MG63 (cell line): Measurements from ENCODE around the gene TRA2A. TPM values are rescaled to one million over a fixed set of nuclear protein-coding genes. Genes with fewer than 3 reads are reported as not detected.
"Not testable (repeated sequence)": the region's sequence is repeated elsewhere in the genome, so short reads cannot be mapped to it uniquely, and the experiment has no call there.

Experiments
- DNase-seq: peaks from one replicate; pipeline ENCODE4 v3.0.0-alpha.2; 2020
- H3K27me3 ChIP-seq: fragments of 250-450 bp; sonication (Bioruptor Pico); 2 replicates; pipeline ENCODE4 v1.5.1; 2020; ENCODE audit warnings: mild to moderate bottlenecking, moderate library complexity
- H3K36me3 ChIP-seq: fragments of 250-450 bp; sonication (Bioruptor Pico); 2 replicates; pipeline ENCODE4 v1.5.1; 2020; ENCODE audit warnings: mild to moderate bottlenecking, moderate library complexity
- H3K4me3 ChIP-seq: fragments of 250-450 bp; sonication (Bioruptor Pico); 2 replicates; pipeline ENCODE4 v1.5.1; 2020; ENCODE audit warnings: mild to moderate bottlenecking, moderate library complexity
- H3K9me3 ChIP-seq: fragments of 250-450 bp; sonication (Bioruptor Pico); 2 replicates; pipeline ENCODE4 v1.5.1; 2020; ENCODE audit warnings: mild to moderate bottlenecking, moderate library complexity
- total RNA-seq: library from RNA; depleted of rRNA; stranded (reverse); fragments of >200 nt; shearing (Covaris generic); gene quantifications from 2 replicates; pipeline ENCODE4 v1.2.3, GENCODE V29; 2014; ENCODE audit warnings: low replicate concordance; rRNA removed

The TRA2A gene
- total RNA-seq, result 7.9 and 17.9 TPM in 2 replicates

DNA sequence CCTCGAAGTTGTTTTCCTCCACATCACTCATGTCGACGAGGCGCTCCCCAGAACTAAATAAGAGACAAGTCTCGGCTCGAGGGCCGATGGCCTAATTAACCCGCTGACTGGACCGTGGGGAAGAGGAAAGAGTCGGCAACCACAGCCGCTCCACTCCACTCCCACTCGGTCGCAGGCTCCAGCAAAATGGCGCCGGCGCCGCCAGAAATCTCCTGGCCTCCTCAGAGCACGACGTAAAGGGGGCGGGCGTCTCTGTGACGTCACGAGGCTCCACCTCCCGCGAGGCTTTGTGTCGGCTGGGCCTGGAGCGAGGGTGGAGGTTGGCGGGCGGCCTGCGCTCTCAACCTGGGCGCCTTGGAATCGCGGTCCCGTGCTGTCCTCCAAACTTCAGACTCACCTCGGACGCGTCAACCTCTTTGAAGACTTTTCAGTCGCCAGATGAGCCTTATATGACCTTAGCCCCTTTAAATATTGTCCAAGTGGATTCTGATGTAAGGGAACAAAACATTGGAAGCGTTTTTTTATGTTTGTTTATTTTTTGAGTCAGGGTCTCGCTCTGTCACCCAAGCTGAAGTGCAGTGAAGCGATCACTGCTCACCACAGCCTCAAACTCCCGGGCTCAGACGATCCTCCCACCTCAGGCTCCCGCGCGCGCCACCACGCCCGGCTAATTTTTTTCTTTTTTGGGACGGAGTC is at the start of gene TRA2A:
TSS of gene TRA2A (minus strand) at position 188 of the 696 bp plus-strand sequence. CDS start at position 31, 157 bp downstream.
- Histone ChIP-seq H3K4me3 (peak within 1 kb of the TSS; percentile 98), H3K9me3 (no peaks in the 10 kb centered on the region), H3K27me3 (no peaks in the 10 kb centered on the region), H3K36me3 (peaks cover 29% of the 10 kb centered on the region)
- DNase-seq, result peak; percentile 95

DNA sequence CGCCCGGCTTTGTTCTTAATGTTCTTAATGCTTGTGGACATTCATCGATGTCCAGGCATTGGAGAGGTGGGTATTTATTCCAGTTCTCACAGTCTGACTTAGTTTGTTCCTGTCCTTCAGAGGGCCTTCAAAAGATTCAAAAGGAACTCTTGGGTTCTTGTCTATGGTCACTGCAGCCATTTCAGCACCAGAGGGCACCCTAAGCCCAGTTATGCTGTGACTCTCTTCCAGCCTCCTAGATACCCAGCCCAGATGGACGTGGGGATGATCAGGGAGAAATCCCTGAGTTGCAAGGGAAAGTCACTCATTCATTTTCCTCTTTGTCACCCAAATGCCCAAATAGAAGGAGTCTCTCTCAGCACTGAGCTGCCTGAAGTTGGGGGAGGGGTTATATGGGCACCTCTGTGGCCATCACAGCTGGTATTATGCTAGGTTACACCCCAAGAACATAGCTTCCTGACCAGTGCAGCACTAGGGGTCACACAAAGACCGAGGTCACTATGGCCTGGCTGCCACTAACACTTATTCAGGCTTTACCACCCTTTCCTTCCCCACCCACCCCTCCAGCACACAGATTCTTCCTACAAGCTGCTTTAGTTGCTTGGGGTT is 38.9 kb upstream of the TRA2A start:
- DNase-seq, result peak; percentile 67
- Histone ChIP-seq H3K4me3 (no peak overlapping the region), H3K27me3 (no peaks in the 10 kb centered on the region), H3K36me3 (no peaks in the 10 kb centered on the region), H3K9me3 (no peaks in the 10 kb centered on the region)

DNA sequence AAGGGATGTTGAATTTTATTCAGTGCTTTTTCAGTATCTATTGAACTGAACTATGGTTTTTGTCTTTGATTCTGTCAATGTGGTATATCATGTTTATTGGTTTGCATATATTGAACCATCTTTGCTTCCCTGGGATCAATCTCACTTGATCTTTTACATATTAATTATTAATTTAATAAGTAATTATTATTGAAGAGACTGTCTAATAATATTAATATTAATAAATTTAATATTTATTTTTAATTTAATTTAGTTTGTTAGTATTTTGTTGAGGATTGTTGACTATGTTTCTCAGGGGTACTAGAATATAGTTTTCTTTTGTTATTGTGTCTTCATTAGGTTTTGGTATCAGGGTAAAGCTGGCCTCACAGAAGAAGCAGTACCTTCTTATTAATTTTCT is 26.5 kb upstream of the TRA2A start:
- no peaks in the 10 kb centered on the region; the same call in 1 of the 2 replicates for H3K9me3 ChIP-seq
- no peaks in the 10 kb centered on the region for H3K27me3 ChIP-seq
- H3K36me3 ChIP-seq, result no peaks in the 10 kb centered on the region
- no peak overlapping the region for H3K4me3 ChIP-seq
- no peak for DNase-seq

DNA sequence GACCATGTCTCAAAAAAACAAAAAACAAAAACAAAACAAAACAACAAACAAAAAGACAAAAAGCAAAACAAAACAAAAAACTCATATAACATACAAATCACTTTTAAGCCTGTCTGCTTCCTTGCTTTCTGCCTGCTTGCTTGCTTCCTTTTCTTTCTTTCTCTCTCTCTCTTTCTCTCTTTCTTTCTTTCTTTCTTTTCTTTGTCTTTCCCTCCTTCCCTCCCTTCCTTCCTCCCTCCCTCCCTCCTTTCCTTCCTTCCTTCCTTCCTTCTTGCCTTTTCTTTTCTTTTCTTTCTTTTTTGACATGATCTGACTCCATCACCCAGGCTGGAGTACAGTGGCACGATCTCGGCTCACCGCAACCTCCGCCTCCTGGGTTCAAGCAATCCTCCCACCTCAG is 15.9 kb upstream of the TRA2A start:
- no peak overlapping the region for H3K4me3 ChIP-seq
- H3K36me3 ChIP-seq, result no peaks in the 10 kb centered on the region
- no peaks in the 10 kb centered on the region for H3K9me3 ChIP-seq
- DNase-seq, result no peak
- H3K27me3 ChIP-seq, result no peaks in the 10 kb centered on the region

DNA sequence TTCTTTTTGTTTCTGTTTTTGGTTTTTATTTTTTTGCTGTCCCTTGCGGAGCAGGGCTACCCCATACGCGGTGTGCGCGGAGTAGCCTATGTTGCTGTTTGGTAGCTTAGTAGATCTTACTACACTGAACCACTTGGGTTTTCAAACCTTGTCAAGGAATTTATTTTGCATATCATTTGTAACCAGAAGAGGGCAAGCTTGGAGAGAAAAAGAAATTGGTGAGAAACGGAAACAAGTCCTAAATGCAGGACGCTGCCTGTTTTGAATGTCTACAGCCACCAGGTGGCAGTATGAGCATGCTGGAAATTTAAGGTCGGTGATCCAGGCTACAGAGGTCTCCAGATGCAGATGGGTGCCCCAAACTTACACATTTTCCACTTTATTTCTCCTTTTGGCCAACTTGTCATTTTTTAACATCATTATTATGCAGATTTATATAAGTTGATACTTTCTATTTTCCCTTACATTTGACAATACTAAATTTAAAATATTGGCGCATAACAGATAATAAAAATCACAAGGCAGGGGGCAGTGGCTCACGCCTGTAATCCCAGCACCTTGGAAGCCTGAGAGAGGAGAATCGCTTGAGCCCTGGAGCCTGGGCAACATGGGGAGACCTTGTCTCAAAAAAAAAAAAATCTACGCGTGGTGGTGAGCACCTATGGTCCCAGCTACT is 15.3 kb upstream of the TRA2A start:
- DNase-seq, result peak; percentile 61
- no peaks in the 10 kb centered on the region for H3K9me3 ChIP-seq
- no peaks in the 10 kb centered on the region for H3K27me3 ChIP-seq
- H3K4me3 ChIP-seq, result no peak overlapping the region
- H3K36me3 ChIP-seq, result no peaks in the 10 kb centered on the region

DNA sequence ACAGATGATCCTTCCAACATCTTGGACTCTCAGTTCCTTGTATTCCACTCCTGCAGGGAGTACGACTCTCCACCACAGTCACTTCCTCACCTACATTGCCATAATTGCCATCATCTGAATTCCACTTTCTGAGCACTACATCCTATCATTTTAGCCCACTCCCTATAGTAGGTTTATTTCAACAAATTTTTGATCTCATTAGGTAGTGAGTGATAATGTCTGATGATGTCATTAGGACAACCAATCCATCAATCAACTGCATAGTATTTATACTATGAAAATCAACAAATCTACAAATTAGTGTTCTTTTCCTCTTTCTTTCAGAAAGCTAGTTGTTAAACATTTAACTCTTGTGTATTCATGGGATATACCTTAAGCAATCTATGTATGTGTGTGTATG is 13.7 kb upstream of the TRA2A start:
- Histone ChIP-seq H3K36me3 (no peaks in the 10 kb centered on the region), H3K4me3 (no peak overlapping the region), H3K27me3 (no peaks in the 10 kb centered on the region), H3K9me3 (no peaks in the 10 kb centered on the region)
- no peak for DNase-seq

DNA sequence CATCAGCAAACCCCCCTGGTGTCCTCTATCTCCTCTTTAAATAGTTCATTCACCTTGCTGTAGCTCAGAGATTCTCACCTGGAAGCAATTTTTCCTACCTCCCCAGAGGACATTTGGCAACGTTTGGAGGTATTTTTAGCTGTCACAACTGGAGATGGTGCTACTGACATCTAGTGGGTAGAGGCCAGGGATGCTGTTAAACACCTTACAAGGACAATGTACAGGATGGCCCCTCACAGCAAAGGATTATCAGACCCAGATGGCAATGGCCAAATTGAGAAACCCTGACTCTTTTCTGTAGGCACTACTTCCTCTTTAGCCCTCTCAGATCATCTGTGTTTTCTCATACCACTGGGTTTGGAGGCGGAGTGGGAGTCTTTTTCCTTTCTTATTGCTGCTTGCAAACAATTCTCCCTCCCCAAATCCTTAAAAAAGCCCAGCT is 13.2 kb upstream of the TRA2A start:
- DNase-seq, result no peak
- Histone ChIP-seq H3K4me3 (no peak overlapping the region), H3K36me3 (no peaks in the 10 kb centered on the region)

DNA sequence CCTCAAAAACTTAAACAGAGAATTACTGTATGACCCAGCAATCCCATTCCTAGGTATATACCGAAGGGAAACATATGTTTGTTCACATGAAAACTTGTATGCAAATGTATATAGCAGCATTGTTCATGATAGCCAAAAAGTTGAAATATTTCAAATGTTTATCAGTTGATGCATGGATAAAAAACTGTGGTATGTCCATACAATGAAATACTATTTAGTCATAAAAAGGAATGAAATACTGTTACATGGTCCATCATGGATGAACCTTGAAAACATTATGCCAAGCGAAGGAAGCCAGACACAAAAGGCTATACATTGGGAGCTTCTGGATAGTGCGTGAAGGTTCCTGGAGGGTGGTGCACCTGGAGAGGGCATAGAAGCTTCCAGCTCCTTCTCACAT is 11.0 kb upstream of the TRA2A start:
- no peaks in the 10 kb centered on the region for H3K9me3 ChIP-seq
- no peak for DNase-seq
- no peaks in the 10 kb centered on the region for H3K36me3 ChIP-seq
- H3K27me3 ChIP-seq, result no peaks in the 10 kb centered on the region
- no peak overlapping the region for H3K4me3 ChIP-seq

More for the DNA sequence above, 13.2 kb upstream of the TRA2A start:
- Histone ChIP-seq H3K9me3 (no peaks in the 10 kb centered on the region), H3K27me3 (no peaks in the 10 kb centered on the region)

DNA sequence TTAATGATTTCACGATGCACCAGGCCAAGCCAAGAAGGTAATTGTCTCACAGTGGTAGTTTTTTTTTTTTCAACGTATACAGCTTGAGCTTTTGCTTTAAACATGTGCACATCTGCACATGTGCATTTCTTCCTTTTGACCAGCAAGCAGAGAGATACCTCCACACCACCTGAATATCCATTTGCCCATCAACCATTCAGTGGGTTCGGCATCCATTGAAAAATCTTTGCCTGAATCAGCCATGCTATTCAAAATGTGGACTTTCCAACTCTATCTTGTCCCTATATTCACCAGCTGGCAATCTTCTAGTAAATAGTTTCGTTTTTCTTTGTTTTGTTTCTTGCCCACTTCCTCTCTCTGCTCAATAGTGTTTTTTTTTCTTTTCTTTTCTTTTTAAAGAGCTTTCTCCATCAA is 7.7 kb upstream of the TRA2A start:
- no peaks in the 10 kb centered on the region for H3K36me3 ChIP-seq
- DNase-seq, result no peak
- H3K4me3 ChIP-seq, result no peak overlapping the region
- H3K9me3 ChIP-seq, result no peaks in the 10 kb centered on the region
- H3K27me3 ChIP-seq, result no peaks in the 10 kb centered on the region

DNA sequence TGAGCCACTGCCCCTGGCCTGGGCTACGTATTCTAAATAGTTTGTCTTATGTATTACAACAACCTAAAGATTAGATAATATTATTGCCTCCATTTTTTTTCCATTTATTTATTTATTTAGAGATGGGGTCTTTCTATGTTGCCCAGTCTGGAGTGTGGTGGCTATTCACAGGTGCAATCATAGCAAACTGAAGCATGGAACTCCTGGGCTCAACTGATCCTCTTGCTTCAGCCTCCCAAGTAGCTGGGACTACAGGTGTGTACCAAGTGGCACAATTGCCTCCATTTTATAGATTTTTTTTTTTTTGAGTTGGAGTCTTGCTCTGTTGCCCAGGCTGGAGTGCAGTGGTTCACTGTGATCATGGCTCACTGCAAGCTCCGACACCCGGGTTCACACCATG is 6.5 kb upstream of the TRA2A start:
- H3K4me3 ChIP-seq, result no peak overlapping the region
- H3K36me3 ChIP-seq, result no peaks in the 10 kb centered on the region
- DNase-seq, result no peak
- H3K9me3 ChIP-seq, result no peaks in the 10 kb centered on the region
- H3K27me3 ChIP-seq, result no peaks in the 10 kb centered on the region

DNA sequence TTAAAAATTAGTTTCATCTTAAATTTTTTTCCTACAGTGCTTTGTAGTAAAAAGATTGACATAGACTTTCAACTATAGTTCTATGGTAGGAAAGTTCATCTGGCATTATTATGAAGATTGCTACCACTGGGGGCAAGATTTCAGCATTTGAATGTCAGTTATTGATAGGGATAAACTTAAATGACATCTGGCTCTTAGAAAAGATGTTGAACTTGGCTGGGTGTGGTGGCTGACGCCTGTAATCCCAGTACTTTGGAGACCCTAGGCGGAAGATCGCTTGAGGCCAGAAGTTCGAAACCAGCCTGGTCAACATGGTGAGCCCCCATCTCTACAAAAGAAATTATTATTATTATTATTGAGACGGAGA is 1.4 kb upstream of the TRA2A start:
- H3K9me3 ChIP-seq, result no peaks in the 10 kb centered on the region
- H3K27me3 ChIP-seq, result no peaks in the 10 kb centered on the region
- DNase-seq, result no peak
- peaks cover 23% of the 10 kb centered on the region for H3K36me3 ChIP-seq
- H3K4me3 ChIP-seq, result no peak overlapping the region

DNA sequence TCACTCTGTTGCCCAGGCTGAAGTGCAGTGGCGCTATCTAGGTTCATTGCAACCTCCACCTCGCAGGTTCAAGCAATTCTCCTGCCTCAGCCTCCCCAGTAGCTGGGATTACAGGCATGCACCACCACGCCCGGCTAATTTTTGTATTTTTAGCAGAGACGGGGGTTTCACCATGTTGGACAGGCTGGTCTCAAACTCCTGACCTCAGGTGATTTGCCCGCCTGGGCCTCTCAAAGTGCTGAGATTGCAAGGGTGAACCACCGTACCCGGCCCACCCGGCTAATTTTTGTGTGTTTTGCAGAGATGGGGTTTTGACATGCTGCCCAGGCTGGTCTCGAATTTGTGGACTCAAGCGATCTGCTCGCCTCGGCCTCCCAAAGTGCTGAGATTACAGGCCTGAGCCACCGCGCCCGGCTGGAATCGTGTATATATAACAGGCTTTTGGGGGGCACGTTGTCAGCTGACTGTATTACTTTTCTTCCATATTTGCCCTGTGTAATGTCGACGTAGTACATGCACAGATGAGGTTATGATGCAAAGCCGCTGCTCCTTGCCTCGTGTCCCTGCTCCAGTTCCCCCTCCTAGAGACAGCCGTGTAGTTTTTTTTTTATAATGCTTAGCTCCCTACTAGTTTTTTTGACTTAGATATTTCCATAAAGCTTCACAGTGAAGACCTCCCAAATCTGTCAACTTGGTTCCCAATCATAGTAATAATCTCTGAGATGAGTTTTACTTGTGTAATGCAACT is 883 bp upstream of the TRA2A start:
- DNase-seq, result no peak
- no peaks in the 10 kb centered on the region for H3K9me3 ChIP-seq
- H3K4me3 ChIP-seq, result peak overlapping the region; percentile 98

DNA sequence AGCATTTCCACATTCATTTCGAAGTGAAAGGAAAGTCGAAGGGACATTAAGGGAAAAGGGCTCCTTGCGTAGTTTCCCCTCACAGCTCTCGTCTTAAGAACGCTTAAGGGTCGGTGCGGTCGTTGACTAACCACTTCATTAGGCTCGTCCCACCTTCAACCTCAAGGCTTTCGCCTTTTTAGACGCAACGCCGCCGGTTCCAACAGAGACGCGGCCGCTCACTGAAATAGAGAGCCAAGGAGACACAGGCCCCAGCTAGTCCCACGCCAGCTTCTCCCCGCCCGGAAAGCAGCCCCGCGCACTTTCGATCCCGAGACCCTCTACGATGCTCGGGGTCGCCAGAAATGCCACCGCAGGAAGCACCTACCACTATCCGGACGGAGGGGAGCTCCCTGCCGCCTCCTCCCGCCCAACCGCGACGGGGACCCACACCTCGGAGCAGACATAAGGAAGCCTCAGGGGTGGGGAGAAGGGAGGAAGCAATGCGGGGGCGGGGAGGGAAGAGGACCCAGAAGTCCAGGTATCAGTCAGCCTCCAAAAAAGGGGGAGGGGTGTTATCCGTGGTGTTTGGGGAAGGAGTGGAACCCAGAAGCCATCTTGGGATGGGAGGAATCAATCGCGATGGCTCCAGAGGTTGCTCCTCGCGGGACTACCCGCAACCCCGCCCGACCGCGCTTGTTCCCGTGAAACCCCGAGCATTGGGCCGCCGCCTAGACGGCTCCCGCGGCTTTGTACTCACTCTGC is 559 bp downstream of the TRA2A start:
- Histone ChIP-seq H3K36me3 (peaks cover 29% of the 10 kb centered on the region), H3K9me3 (no peaks in the 10 kb centered on the region), H3K4me3 (peak overlapping the region; percentile 98), H3K27me3 (no peaks in the 10 kb centered on the region)
- peak; percentile 62 for DNase-seq

More for the DNA sequence above, 883 bp upstream of the TRA2A start:
- no peaks in the 10 kb centered on the region for H3K27me3 ChIP-seq
- H3K36me3 ChIP-seq, result peaks cover 24% of the 10 kb centered on the region

DNA sequence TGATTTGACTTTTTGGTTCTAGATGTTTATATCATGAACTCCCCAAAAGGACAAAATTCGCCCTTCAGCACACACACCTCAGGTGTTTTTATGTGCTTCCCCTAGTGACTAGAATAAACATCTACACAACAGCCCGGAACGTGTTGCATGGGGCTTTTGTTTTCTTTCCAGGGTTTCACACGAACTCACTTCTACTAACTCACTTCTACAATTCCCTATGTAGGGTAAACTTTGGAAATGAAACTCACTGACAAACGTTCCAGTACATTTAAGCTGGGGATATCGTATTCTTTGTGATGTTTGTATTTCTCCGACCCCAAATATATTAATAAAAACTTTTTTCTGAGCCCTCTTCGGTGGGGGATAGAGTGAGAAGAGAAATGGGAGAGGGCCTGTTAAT is 1.4 kb downstream of the TRA2A start:
- Histone ChIP-seq H3K4me3 (peak overlapping the region; percentile 98), H3K9me3 (no peaks in the 10 kb centered on the region), H3K36me3 (peaks cover 33% of the 10 kb centered on the region), H3K27me3 (no peaks in the 10 kb centered on the region)
- DNase-seq, result no peak

DNA sequence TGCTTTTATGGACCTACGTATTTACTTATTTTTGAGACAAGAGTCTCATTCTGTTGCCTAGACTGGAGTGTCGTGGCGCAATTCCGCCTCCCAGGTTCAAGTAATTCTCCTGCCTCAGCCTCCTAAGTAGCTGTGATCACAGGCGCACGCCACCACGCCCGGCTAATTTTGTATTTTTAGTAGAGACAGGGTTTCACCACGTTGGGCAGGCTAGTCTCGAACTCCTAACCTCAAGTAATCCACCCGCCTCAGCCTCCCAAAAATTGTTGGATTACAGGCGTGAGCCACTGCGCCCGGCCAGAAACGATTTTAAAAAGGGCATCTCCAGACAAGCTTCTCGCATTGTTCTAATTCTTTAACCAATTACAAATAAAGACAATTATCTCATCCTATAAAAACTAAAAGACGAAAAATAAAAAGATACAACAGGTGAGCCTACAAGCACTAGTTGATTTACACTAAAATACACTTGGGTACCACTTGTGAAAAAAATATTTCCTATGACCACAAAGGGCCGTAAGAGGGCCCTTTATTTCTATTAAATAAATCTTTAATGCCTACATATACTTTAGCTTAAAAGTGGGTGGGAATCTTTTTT is 2.4 kb downstream of the TRA2A start:
- Histone ChIP-seq H3K4me3 (peak overlapping the region; percentile 98), H3K9me3 (no peaks in the 10 kb centered on the region), H3K27me3 (no peaks in the 10 kb centered on the region), H3K36me3 (peaks cover 33% of the 10 kb centered on the region)
- DNase-seq, result no peak

DNA sequence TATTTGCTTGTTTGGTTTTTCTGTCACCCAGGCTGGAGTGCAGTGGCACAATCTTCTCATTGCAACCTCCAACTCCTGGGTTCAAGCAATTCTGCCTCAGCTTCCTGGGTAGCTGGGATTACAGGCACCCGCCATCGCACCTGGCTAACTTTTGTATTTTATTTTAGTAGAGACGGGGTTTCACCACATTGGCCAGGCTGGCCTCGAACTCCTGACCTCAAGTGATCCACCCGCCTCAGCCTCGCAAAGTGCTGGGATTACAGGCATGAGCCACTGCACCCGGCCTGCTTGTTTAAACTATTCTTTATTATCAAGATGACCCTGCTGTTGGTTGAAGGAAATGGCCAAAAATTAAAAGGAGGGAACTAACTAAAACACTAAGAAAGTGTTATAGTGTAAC is 6.2 kb downstream of the TRA2A start:
- H3K4me3 ChIP-seq, DNase-seq, H3K9me3 ChIP-seq, H3K27me3 ChIP-seq: not testable (repeated sequence)
- peaks cover 53% of the 10 kb centered on the region for H3K36me3 ChIP-seq
